ENCODE measurements around the gene CCL11.
A peak's percentile ranks its signal among the peaks of the same experiment; 100 is the strongest.

Gene CCL11

DNA sequence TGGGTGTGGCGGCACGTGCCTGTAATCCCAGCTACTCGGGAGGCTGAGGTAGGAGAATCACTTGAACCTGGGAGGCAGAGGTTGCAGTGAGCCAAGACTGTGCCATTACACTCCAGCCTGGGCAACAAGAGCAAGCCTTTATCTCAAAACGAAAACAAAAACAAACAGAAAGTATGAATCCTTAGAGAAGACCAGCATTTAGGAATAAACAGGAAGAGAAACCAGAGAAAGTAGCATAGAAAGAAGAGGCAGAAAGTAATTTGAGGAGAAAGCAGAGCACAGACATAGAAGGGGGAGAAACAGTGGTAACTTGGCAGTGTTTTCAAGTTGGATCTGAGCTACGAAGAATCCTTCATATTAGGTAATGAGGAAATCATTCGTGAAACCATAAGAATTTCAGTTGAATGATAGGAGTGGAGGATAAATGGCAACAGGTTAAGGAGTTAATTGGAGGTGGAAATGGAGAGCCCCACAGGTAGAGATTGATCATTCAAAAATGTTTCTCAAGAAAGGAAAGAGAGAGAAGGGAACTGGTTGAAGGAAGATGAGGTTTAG lies 40.1 kb upstream of the CCL11 start:
- no peak overlapping the region for H3K4me3 ChIP-seq (ENCODE audit: control insufficient read depth, low read depth, low read length)
- no peak for DNase-seq (ENCODE audit: low read depth)
- TF ChIP-seq CTCF (conservative IDR thresholded peaks at IDR 0.05; ENCODE audit: control insufficient read depth, insufficient read depth, low read depth, low read length): no peak

DNA sequence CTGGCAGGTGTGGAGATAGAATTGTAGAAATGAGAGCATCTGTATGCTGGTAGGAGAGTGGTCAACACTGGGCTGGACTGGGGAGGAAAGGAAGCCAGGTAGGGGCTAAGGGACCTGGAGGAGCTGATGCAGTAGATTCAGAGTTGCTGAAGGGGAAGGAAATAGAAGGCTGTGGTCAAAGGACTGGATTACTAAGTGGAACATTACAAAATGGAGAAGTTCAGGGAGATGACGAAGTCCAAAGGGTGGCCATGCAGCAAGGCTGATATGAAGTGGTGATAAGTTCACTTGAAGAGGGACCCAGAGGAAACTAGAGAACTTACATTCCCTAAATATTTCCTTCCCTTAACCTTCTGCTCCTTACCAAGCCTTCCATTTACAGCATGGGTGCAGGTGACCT lies 39.1 kb upstream of the CCL11 start:
- DNase-seq (ENCODE audit: low read depth): no peak
- no peak overlapping the region for H3K4me3 ChIP-seq (ENCODE audit: control insufficient read depth, low read depth, low read length)
- no peak for TF ChIP-seq CTCF (conservative IDR thresholded peaks at IDR 0.05; ENCODE audit: control insufficient read depth, insufficient read depth, low read depth, low read length)

- no peak for DNase-seq (ENCODE audit: low read depth)
- no peak for TF ChIP-seq CTCF (conservative IDR thresholded peaks at IDR 0.05; ENCODE audit: control insufficient read depth, insufficient read depth, low read depth, low read length)
- no peak overlapping the region for H3K4me3 ChIP-seq (ENCODE audit: control insufficient read depth, low read depth, low read length)
Measured at GRCh38 chr17:34246881-34247280, 38.7 kb upstream of the CCL11 start.

DNA sequence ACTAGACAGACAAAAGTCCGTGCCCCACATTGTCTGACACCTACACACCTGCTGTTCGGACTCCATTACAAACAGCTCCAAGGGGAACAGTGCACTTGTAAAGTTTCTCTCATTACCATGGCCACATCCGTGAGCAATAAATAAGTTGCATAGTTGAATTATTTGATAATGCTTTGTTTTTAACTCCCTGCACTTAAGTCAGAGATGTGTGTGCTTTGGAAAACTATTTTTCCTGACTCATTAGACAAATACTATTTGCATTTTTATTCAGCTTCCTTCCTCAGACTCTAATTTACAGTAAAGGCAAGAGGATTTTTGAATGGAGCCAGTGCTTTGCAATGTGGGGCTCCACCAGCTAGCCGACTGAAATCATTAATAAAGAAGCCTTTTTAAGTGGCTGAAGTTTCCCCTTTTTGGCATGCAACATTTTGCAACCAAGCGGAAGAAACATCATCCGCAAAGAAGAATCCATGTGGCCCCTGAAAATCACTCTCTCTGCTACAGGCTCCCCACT lies 37.0 kb upstream of the CCL11 start:
- no peak overlapping the region for H3K4me3 ChIP-seq (ENCODE audit: control insufficient read depth, low read depth, low read length)
- no peak for TF ChIP-seq CTCF (conservative IDR thresholded peaks at IDR 0.05; ENCODE audit: control insufficient read depth, insufficient read depth, low read depth, low read length)
- DNase-seq (ENCODE audit: low read depth): peak; percentile 72

DNA sequence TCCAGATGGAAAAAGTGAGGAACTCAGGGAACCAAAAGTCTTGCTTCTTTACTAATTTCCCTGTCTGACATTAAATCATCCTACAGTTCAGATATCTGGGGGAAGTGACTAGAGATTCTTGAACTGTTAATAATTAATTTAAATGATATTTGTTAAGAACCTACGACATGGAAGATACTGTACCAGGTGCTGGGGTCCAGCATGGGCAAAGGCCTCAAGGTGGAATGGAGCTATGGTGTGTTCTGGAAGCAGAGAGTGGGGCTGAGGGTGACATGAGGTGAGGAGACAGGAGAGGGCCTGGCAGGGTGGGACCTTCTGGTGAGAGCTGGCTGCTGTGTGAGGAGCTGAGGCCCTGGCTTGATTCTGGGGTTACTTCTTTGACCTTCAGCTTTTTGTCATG lies 36.5 kb upstream of the CCL11 start:
- DNase-seq (ENCODE audit: low read depth): no peak

DNA sequence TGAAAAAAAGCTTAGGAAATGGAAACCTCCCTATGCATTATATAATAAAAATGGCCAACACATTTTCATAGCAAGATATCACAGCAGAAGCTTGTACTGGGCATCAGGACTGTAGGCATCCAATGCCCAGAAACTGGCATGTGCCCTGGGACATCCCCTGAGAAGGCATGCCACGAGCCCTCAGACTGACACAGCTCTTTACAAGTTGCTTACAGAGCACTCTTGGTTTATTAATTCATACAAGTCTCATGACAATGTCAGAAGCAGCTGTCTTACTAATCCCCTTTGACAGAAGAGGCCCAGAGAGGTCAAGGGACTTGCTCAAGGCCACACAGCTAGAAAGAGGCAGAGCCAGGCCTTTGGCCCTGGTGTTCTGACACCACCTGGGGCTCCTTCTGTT lies 36.1 kb upstream of the CCL11 start:
- no peak for DNase-seq (ENCODE audit: low read depth)
- H3K4me3 ChIP-seq (ENCODE audit: control insufficient read depth, low read depth, low read length): no peak overlapping the region
- no peak for TF ChIP-seq CTCF (conservative IDR thresholded peaks at IDR 0.05; ENCODE audit: control insufficient read depth, insufficient read depth, low read depth, low read length)

More for the DNA sequence above, 36.5 kb upstream of the CCL11 start:
- H3K4me3 ChIP-seq (ENCODE audit: control insufficient read depth, low read depth, low read length): no peak overlapping the region
- no peak for TF ChIP-seq CTCF (conservative IDR thresholded peaks at IDR 0.05; ENCODE audit: control insufficient read depth, insufficient read depth, low read depth, low read length)

DNA sequence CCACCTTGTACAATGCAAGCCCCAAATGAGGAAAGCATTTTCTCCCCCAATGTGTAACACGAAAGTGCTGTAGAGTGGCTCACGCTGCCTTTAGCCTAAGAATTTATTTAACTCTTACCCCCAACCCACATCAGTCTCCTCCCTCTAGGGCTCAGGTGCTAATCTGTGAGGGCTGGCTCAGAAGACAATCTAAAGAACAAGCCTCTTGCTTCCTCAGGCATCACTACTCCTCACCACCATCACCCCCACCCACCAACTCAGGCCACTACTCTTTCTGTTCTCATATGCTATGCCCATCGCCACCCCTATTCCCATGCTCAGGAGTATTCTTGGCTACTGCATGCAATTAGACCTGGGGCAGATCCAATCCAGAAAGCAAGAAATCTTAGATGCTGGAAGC lies 34.4 kb upstream of the CCL11 start:
- H3K4me3 ChIP-seq (ENCODE audit: control insufficient read depth, low read depth, low read length): no peak overlapping the region
- DNase-seq (ENCODE audit: low read depth): no peak
- TF ChIP-seq CTCF (conservative IDR thresholded peaks at IDR 0.05; ENCODE audit: control insufficient read depth, insufficient read depth, low read depth, low read length): no peak
